DOHH2 (cell line): ENCODE data around the gene TCEANC.
"Not testable (repeated sequence)": the region's sequence is repeated elsewhere in the genome, so short reads cannot be mapped to it uniquely, and the experiment has no call there.

Experiments
- H3F3A ChIP-seq: fragments of 200-600 bp; sonication (generic), shearing (Covaris generic); 2 replicates; pipeline ENCODE4 v1.6.0; 2016; ENCODE audit warnings: antibody characterized with exemption, mild to moderate bottlenecking; ENCODE audit not compliant: control insufficient read depth, insufficient read depth
- H3K27ac ChIP-seq: fragments of 200-600 bp; sonication (generic); 2 replicates; pipeline ENCODE4 v1.5.1; 2014; ENCODE audit warnings: low read depth, mild to moderate bottlenecking, low read length, moderate library complexity
- H3K27me3 ChIP-seq: fragments of 200-600 bp; sonication (generic); 2 replicates; pipeline ENCODE4 v1.6.1; 2014; ENCODE audit warnings: mild to moderate bottlenecking, low read length, mixed read lengths; ENCODE audit not compliant: control insufficient read depth
- H3K36me3 ChIP-seq: fragments of 200-600 bp; sonication (generic); 2 replicates; pipeline ENCODE4 v1.6.1; 2014; ENCODE audit warnings: mild to moderate bottlenecking, low read length, moderate library complexity, mixed read lengths; ENCODE audit not compliant: control insufficient read depth
- H3K4me1 ChIP-seq: fragments of 200-600 bp; sonication (generic); 2 replicates; pipeline ENCODE4 v1.6.1; 2014; ENCODE audit warnings: mild to moderate bottlenecking, low read length, mixed read lengths; ENCODE audit not compliant: control insufficient read depth
- H3K4me2 ChIP-seq: fragments of 200-600 bp; sonication (generic); 2 replicates; pipeline ENCODE4 v1.6.0; 2014; ENCODE audit warnings: mild to moderate bottlenecking, low read length, moderate library complexity
- H3K4me3 ChIP-seq: fragments of 200-600 bp; sonication (generic); 2 replicates; pipeline ENCODE4 v1.5.1; 2014; ENCODE audit warnings: mild to moderate bottlenecking, low read length, mixed read lengths
- H3K79me2 ChIP-seq: fragments of 200-600 bp; sonication (generic); 2 replicates; pipeline ENCODE4 v1.6.1; 2014; ENCODE audit warnings: mild to moderate bottlenecking, low read length, mixed read lengths; ENCODE audit not compliant: control insufficient read depth
- H3K9me2 ChIP-seq: fragments of 200-600 bp; sonication (generic); replicated peaks from 2 replicates; pipeline ENCODE4 v1.6.1; 2014; ENCODE audit warnings: mild to moderate bottlenecking, low read length, mixed read lengths; ENCODE audit not compliant: control insufficient read depth
- H3K9me3 ChIP-seq: fragments of 200-600 bp; sonication (generic); 2 replicates; pipeline ENCODE4 v1.6.1; 2014; ENCODE audit warnings: antibody characterized with exemption, low read length, mixed read lengths; ENCODE audit not compliant: control insufficient read depth, insufficient read depth
- H4K20me1 ChIP-seq: fragments of 200-600 bp; sonication (generic); 2 replicates; pipeline ENCODE4 v1.6.0; 2014; ENCODE audit warnings: low read depth, mild to moderate bottlenecking, antibody characterized with exemption, low read length, moderate library complexity; ENCODE audit not compliant: control insufficient read depth, insufficient read depth
- EZH2phosphoT487 ChIP-seq: fragments of 200-600 bp; sonication (generic); IDR thresholded peaks from 2 replicates; pipeline ENCODE4 v1.6.1; 2017; ENCODE audit warnings: borderline replicate concordance, mild to moderate bottlenecking, antibody characterized with exemption, low read length, moderate library complexity, mixed read lengths
- TF ChIP-seq, protein P1 (sequence below): fragments of 200-600 bp; sonication (generic); IDR thresholded peaks from one replicate; pipeline ENCODE4 v1.5.1; 2014; ENCODE audit warnings: antibody characterized with exemption, mild to moderate bottlenecking, low read depth, low read length; ENCODE audit not compliant: poor library complexity, severe bottlenecking

Gene TCEANC

DNA sequence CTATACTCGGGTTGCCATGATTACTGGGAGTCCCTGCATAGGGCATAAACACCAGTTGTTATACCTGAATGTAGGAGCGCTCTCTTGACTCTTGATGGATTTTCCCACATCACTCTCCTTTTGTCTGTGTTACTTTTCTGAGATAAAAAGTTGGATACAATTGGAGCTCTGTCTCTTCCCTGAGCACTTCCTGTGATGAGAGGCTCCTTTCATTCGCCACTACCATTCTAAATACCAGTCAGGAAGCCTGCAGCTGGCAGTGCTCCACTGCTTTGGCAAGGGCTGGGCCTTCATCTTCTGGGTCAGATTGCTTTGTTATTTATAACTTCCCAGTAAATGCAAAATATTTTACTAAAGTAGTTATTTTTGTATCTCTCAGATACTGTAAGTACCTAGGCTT lies 13.9 kb downstream of the TCEANC start:
- Histone ChIP-seq H4K20me1 (no peaks in the 10 kb centered on the region), H3K4me2 (peak overlapping the region; percentile 36), H3K4me3 (no peak overlapping the region), H3K27ac (no peak overlapping the region), H3K79me2 (no peaks in the 10 kb centered on the region), H3K9me2 (no peaks in the 10 kb centered on the region), H3K4me1 (peaks cover 53% of the 10 kb centered on the region), H3K36me3 (peaks cover 2% of the 10 kb centered on the region; the same call in 1 of the 2 replicates), H3F3A (no peaks in the 10 kb centered on the region), H3K9me3 (no peaks in the 10 kb centered on the region), H3K27me3 (no peaks in the 10 kb centered on the region)
- TF ChIP-seq, protein P1, sequence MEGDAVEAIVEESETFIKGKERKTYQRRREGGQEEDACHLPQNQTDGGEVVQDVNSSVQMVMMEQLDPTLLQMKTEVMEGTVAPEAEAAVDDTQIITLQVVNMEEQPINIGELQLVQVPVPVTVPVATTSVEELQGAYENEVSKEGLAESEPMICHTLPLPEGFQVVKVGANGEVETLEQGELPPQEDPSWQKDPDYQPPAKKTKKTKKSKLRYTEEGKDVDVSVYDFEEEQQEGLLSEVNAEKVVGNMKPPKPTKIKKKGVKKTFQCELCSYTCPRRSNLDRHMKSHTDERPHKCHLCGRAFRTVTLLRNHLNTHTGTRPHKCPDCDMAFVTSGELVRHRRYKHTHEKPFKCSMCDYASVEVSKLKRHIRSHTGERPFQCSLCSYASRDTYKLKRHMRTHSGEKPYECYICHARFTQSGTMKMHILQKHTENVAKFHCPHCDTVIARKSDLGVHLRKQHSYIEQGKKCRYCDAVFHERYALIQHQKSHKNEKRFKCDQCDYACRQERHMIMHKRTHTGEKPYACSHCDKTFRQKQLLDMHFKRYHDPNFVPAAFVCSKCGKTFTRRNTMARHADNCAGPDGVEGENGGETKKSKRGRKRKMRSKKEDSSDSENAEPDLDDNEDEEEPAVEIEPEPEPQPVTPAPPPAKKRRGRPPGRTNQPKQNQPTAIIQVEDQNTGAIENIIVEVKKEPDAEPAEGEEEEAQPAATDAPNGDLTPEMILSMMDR = no peak
- no peak for TF ChIP-seq EZH2phosphoT487

- Histone ChIP-seq H3K4me3 (no peak overlapping the region), H3K79me2 (no peaks in the 10 kb centered on the region), H3K36me3 (peaks cover 2% of the 10 kb centered on the region; the same call in 1 of the 2 replicates), H3K9me3 (no peaks in the 10 kb centered on the region), H3K4me1 (peaks cover 64% of the 10 kb centered on the region), H3K27ac (no peak overlapping the region), H3K27me3 (no peaks in the 10 kb centered on the region), H3F3A (no peaks in the 10 kb centered on the region), H3K9me2 (no peaks in the 10 kb centered on the region), H3K4me2 (peak overlapping the region; percentile 42), H4K20me1 (no peaks in the 10 kb centered on the region)
- TF ChIP-seq EZH2phosphoT487 = no peak
- TF ChIP-seq, protein P1 = no peak
Measured at GRCh38 chrX:13667919-13668318, 15.0 kb downstream of the TCEANC start.

- Histone ChIP-seq H3K4me3 (peak overlapping the region; percentile 27; the same call in 1 of the 2 replicates), H3K27me3 (no peaks in the 10 kb centered on the region), H3K9me2 (no peaks in the 10 kb centered on the region), H3K4me2 (peak overlapping the region; percentile 49), H4K20me1 (no peaks in the 10 kb centered on the region), H3F3A (no peaks in the 10 kb centered on the region), H3K79me2 (no peaks in the 10 kb centered on the region), H3K9me3 (no peaks in the 10 kb centered on the region), H3K36me3 (no peaks in the 10 kb centered on the region), H3K27ac (no peak overlapping the region), H3K4me1 (peaks cover 68% of the 10 kb centered on the region)
- TF ChIP-seq EZH2phosphoT487 = no peak
- TF ChIP-seq, protein P1 = no peak
Measured at GRCh38 chrX:13669246-13669737, 16.4 kb downstream of the TCEANC start.

- H3K27me3 ChIP-seq, H3K36me3 ChIP-seq, H3K9me3 ChIP-seq, H3F3A ChIP-seq, H3K79me2 ChIP-seq, H4K20me1 ChIP-seq, H3K27ac ChIP-seq, H3K9me2 ChIP-seq: not testable (repeated sequence)
- H3K4me2 ChIP-seq = peak overlapping the region; percentile 49
- H3K4me3 ChIP-seq = peak overlapping the region; percentile 27; the same call in 1 of the 2 replicates
- H3K4me1 ChIP-seq = peaks cover 68% of the 10 kb centered on the region
Measured at GRCh38 chrX:13669755-13670154, 16.8 kb downstream of the TCEANC start.
